ENCODE data around the gene RBM18. TPM values are rescaled to one million over a fixed set of nuclear protein-coding genes. Genes with fewer than 3 reads are reported as not detected.

The RBM18 gene
- total RNA-seq, 1 experiment from 2014 or later = 14.5 TPM

DNA sequence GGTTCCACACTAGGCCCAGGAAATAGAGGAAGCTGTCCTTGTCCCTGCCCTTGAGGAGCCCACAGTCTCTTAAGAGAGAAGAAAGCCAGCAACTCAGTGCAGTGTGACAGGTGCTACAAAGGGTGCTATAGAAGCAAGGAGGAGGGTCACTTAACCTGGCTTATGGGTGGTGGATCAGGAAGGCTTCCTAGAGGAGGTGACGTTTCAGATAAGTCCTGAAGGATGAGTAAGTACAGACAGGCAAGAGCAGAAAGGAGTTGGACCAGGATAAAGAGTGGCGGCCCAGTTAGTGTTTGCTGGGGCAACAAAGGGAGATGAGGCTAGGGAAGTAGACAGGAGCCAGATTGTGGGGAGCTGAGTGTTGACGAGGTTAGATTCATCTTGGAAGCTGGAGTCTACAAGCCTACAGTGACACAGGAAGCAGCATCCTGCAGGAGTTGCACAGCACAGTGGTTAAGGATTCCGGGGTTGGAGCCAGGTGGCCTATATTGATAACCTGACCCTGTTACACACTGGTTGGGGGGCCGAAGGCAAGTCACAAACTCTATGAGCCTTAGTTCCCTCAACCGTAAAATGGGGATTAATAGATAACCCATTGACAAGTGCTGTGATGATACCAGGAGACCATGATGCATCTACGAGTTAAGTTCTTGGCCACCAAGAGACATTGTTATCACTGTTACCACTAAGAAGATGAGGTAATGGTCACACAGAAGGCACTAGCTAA lies 30.5 kb downstream of the RBM18 start:
- Histone ChIP-seq H3K9me3 (ENCODE audit: low read length) (no peaks in the 10 kb centered on the region), H3K27ac (ENCODE audit: low read length) (no peak overlapping the region), H3K4me2 (ENCODE audit: low read depth, low read length, poor library complexity, severe bottlenecking) (no peak overlapping the region), H2AFZ (ENCODE audit: low read length) (no peak overlapping the region), H3K36me3 (ENCODE audit: insufficient read depth, low read length) (no peaks in the 10 kb centered on the region), H4K20me1 (ENCODE audit: insufficient read depth, low read depth, low read length) (peaks cover 4% of the 10 kb centered on the region; the same call in 1 of the 2 replicates), H3K79me2 (ENCODE audit: low read length) (no peaks in the 10 kb centered on the region), H3K27me3 (ENCODE audit: low read length) (no peaks in the 10 kb centered on the region), H3K4me1 (ENCODE audit: low read length) (no peaks in the 10 kb centered on the region), H3K9ac (ENCODE audit: low read length) (no peak overlapping the region), H3K9me2 (replicated peaks; ENCODE audit: insufficient read depth, low read length) (no peaks in the 10 kb centered on the region), H3K4me3 (ENCODE audit: low read length) (no peak overlapping the region)
- DNase-seq = no peak

DNA sequence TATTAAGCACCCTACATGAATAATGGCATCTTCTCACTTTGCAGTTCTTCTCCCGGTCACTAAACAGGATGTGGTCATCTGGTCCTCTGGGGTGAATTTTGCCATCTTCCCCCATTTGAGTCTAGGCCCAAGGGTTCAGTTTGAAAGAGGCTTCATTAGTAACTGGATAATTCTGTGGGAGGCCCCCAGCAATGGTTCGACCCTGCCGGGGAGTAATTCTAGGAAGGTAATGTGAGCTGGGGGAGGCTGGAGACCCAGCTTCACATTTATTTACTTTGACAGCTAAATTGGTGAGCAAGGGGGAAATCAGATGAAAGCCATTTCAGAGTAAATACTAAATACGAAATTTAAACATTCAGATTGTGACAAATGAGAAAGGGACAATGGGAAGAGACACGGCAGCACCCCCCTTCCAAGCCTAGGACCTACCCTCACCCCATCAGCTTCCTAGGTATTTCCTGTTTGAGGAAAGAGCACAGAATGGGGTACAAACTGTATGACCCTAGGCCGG lies 31.8 kb downstream of the RBM18 start:
- no peak overlapping the region for H3K27ac ChIP-seq (ENCODE audit: low read length)
- peaks cover 4% of the 10 kb centered on the region; the same call in 1 of the 2 replicates for H4K20me1 ChIP-seq (ENCODE audit: insufficient read depth, low read depth, low read length)
- no peaks in the 10 kb centered on the region for H3K79me2 ChIP-seq (ENCODE audit: low read length)
- no peaks in the 10 kb centered on the region for H3K36me3 ChIP-seq (ENCODE audit: insufficient read depth, low read length)
- no peak for DNase-seq
- no peaks in the 10 kb centered on the region for H3K4me1 ChIP-seq (ENCODE audit: low read length)
- H3K4me2 ChIP-seq (ENCODE audit: low read depth, low read length, poor library complexity, severe bottlenecking) = no peak overlapping the region
- no peak overlapping the region for H2AFZ ChIP-seq (ENCODE audit: low read length)
- H3K4me3 ChIP-seq (ENCODE audit: low read length) = no peak overlapping the region
- no peaks in the 10 kb centered on the region for H3K9me2 ChIP-seq (replicated peaks; ENCODE audit: insufficient read depth, low read length)
- H3K27me3 ChIP-seq (ENCODE audit: low read length) = no peaks in the 10 kb centered on the region
- H3K9ac ChIP-seq (ENCODE audit: low read length) = no peak overlapping the region
- no peaks in the 10 kb centered on the region for H3K9me3 ChIP-seq (ENCODE audit: low read length)

DNA sequence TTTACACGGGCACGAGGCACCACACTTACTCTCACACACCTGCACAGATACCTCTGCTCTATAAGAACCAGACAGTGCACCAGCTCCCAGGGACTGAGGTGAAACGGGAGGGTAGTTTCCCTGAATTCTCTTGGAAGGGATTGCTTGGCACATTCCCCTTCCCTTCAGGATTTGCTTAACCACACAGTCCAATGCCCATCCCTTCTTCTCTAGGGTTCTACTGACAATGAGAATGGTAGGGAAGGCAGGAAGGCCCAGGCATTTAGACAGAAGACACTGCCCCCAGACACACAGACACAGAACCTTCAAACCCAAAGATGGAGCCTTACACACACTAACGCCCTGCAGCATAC lies 35.2 kb downstream of the RBM18 start:
- Histone ChIP-seq H3K9me3 (ENCODE audit: low read length) (no peaks in the 10 kb centered on the region), H3K9me2 (replicated peaks; ENCODE audit: insufficient read depth, low read length) (no peaks in the 10 kb centered on the region), H3K27ac (ENCODE audit: low read length) (no peak overlapping the region), H3K27me3 (ENCODE audit: low read length) (no peaks in the 10 kb centered on the region), H3K9ac (ENCODE audit: low read length) (no peak overlapping the region), H3K4me2 (ENCODE audit: low read depth, low read length, poor library complexity, severe bottlenecking) (no peak overlapping the region), H3K4me3 (ENCODE audit: low read length) (no peak overlapping the region), H3K4me1 (ENCODE audit: low read length) (no peaks in the 10 kb centered on the region), H2AFZ (ENCODE audit: low read length) (no peak overlapping the region), H3K36me3 (ENCODE audit: insufficient read depth, low read length) (no peaks in the 10 kb centered on the region), H4K20me1 (ENCODE audit: insufficient read depth, low read depth, low read length) (no peaks in the 10 kb centered on the region), H3K79me2 (ENCODE audit: low read length) (no peaks in the 10 kb centered on the region)
- no peak for DNase-seq

DNA sequence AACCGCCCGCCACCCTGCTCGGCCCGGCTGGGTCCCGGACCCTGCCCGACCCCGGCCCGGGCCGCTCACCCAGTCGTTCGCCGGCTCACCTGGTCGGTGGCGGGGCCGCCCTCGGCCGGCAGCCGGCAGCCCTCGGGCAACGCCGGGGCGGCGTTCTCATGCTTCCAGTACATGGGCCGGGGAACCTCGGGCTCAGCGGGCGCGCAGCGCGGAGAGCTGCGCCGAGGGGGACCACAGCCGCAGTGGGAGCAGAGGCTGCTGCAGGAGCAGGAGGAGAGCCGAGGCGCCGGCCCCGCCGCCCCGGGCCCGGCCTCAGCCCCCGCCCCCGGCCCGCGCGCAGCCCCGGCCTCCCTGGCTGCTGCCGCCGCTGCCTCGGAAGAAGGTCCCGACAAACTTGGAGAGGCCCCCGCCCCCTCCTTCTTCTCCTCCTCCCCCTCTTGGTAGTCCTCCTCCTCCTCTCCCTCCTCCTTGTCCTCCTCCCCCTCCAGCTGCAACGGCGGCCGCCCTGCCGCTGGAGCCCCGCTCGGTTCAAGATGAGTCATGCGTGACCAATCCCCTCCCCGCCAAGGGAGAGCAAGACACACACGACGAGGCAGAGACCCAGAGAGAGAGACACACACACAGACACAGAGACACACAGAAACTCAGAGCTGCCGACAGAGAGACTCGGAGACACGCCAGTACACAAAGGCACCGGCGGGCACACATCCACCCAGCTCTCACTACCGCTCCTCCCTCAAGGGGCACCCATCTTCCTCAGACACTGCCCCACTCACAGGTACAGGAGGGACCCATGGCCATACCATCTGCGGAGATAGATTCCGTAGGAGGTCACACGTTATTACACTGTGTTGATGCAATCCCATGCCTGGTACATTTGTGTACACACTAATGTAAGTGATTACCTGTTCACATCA lies 35.8 kb downstream of the RBM18 start, which contains the start of gene LHX6:
Gene LHX6, minus strand, starts transcription at position 390 of the 917 bp plus-strand sequence. Its CDS starts 217 bp downstream, at position 173.
- Histone ChIP-seq H3K4me2 (ENCODE audit: low read depth, low read length, poor library complexity, severe bottlenecking) (no peak within 1 kb of the TSS), H3K9me2 (replicated peaks; ENCODE audit: insufficient read depth, low read length) (no peaks in the 10 kb centered on the region), H3K9me3 (ENCODE audit: low read length) (no peaks in the 10 kb centered on the region), H2AFZ (ENCODE audit: low read length) (no peak within 1 kb of the TSS), H3K79me2 (ENCODE audit: low read length) (no peaks in the 10 kb centered on the region), H3K27me3 (ENCODE audit: low read length) (no peaks in the 10 kb centered on the region), H3K27ac (ENCODE audit: low read length) (no peak within 1 kb of the TSS), H3K9ac (ENCODE audit: low read length) (no peak within 1 kb of the TSS), H3K36me3 (ENCODE audit: insufficient read depth, low read length) (no peaks in the 10 kb centered on the region), H4K20me1 (ENCODE audit: insufficient read depth, low read depth, low read length) (no peaks in the 10 kb centered on the region), H3K4me3 (ENCODE audit: low read length) (no peak within 1 kb of the TSS), H3K4me1 (ENCODE audit: low read length) (no peaks in the 10 kb centered on the region)
- DNase-seq = no peak

DNA sequence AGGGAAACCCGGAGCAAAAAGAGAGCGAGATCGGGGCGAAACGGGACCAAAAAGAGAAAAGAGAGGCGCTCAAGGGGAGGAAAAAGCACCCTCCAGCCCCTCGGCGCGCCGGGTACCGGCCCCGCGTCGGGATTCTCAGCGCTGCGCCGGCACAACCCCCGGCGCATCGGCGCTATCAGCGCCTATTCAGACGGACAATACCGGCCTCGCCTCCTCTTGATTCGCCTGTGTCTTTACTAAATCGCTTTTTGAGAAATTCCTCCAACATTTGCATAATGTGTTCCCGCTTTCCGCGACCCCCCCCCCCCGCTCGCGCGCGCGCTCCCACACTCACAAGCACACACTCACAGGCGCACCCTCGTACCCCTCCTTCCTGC lies 36.5 kb downstream of the RBM18 start:
- no peak for DNase-seq
- Histone ChIP-seq H3K27ac (ENCODE audit: low read length) (no peak overlapping the region), H3K4me1 (ENCODE audit: low read length) (no peaks in the 10 kb centered on the region), H3K79me2 (ENCODE audit: low read length) (no peaks in the 10 kb centered on the region), H3K36me3 (ENCODE audit: insufficient read depth, low read length) (no peaks in the 10 kb centered on the region), H3K27me3 (ENCODE audit: low read length) (no peaks in the 10 kb centered on the region), H3K4me2 (ENCODE audit: low read depth, low read length, poor library complexity, severe bottlenecking) (no peak overlapping the region), H3K9me3 (ENCODE audit: low read length) (no peaks in the 10 kb centered on the region), H3K9ac (ENCODE audit: low read length) (no peak overlapping the region), H3K4me3 (ENCODE audit: low read length) (no peak overlapping the region), H4K20me1 (ENCODE audit: insufficient read depth, low read depth, low read length) (no peaks in the 10 kb centered on the region), H2AFZ (ENCODE audit: low read length) (no peak overlapping the region), H3K9me2 (replicated peaks; ENCODE audit: insufficient read depth, low read length) (no peaks in the 10 kb centered on the region)

DNA sequence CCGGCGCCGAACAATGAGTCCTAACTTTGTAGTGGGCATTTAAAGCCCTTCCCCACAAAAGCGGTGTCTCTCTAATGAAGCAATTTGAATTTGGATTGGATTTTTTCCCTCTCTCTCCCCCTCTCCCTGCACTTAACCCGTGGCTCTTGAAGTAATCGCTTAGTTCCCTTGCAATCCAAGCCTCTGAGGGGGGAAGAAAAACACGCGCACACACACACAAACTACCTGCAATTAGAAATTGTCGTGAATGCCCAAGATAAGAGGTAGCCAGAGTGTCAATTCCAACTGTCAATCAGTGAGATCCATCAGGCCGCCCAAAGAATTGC lies 37.1 kb downstream of the RBM18 start:
- H3K9me2 ChIP-seq (replicated peaks; ENCODE audit: insufficient read depth, low read length) = no peaks in the 10 kb centered on the region
- no peak overlapping the region for H3K4me3 ChIP-seq (ENCODE audit: low read length)
- H3K9ac ChIP-seq (ENCODE audit: low read length) = no peak overlapping the region
- H3K27ac ChIP-seq (ENCODE audit: low read length) = no peak overlapping the region
- no peaks in the 10 kb centered on the region for H4K20me1 ChIP-seq (ENCODE audit: insufficient read depth, low read depth, low read length)
- no peaks in the 10 kb centered on the region for H3K36me3 ChIP-seq (ENCODE audit: insufficient read depth, low read length)
- H3K79me2 ChIP-seq (ENCODE audit: low read length) = no peaks in the 10 kb centered on the region
- H3K4me2 ChIP-seq (ENCODE audit: low read depth, low read length, poor library complexity, severe bottlenecking) = no peak overlapping the region
- no peak overlapping the region for H2AFZ ChIP-seq (ENCODE audit: low read length)
- H3K27me3 ChIP-seq (ENCODE audit: low read length) = no peaks in the 10 kb centered on the region
- no peak for DNase-seq
- H3K4me1 ChIP-seq (ENCODE audit: low read length) = no peaks in the 10 kb centered on the region
- no peaks in the 10 kb centered on the region for H3K9me3 ChIP-seq (ENCODE audit: low read length)

DNA sequence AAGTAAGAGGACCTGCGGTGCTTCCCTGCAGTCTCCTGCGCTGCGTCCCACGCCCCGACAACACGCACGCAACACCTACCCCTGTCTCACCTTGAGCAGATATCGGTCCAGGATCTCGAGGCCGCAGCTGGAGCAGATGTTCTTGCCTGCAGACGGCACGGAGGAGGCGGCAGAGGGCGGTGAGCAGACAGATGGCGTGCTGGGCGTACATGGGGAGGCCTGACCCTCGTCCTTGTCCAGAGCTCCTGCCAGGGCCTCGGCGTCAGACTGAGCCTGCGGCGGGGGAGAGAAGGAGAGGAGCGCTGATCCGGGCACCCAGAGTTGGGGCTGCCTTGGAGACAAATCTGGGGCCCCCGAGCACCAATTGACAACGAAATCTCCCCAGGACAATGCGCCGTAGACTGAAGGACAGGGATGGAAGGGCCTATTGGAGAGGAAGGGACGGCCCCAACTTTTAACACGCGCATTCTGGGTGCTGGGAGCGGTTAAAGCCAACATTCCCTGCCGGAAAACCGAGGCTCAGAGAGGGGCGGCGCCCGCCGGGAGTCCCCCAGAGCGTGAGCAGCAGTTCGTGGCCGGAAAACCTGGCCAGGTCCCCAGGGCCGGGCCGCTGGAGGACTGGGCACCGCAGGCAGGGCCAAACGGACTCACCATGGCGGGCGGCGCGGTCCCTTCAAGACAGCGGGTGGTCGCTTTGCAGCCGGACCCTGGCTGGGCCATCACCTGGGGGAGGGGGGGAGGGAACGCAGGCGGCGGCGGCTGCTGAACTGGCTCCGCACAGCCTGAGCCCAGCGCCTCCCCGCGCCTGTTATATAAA lies 37.7 kb downstream of the RBM18 start:
- Histone ChIP-seq H3K4me1 (ENCODE audit: low read length) (no peaks in the 10 kb centered on the region), H3K36me3 (ENCODE audit: insufficient read depth, low read length) (no peaks in the 10 kb centered on the region), H3K79me2 (ENCODE audit: low read length) (no peaks in the 10 kb centered on the region), H3K4me2 (ENCODE audit: low read depth, low read length, poor library complexity, severe bottlenecking) (no peak overlapping the region), H3K9ac (ENCODE audit: low read length) (no peak overlapping the region), H3K9me2 (replicated peaks; ENCODE audit: insufficient read depth, low read length) (no peaks in the 10 kb centered on the region), H3K4me3 (ENCODE audit: low read length) (no peak overlapping the region), H3K9me3 (ENCODE audit: low read length) (no peaks in the 10 kb centered on the region), H3K27ac (ENCODE audit: low read length) (no peak overlapping the region), H2AFZ (ENCODE audit: low read length) (no peak overlapping the region), H3K27me3 (ENCODE audit: low read length) (no peaks in the 10 kb centered on the region), H4K20me1 (ENCODE audit: insufficient read depth, low read depth, low read length) (no peaks in the 10 kb centered on the region)
- DNase-seq = no peak

Measured in Karpas-422 (cell line).